Lung microvascular endothelial cell (primary cell): Measurements from ENCODE around the gene FBXO34. TPM values are rescaled to one million over a fixed set of nuclear protein-coding genes. Genes with fewer than 3 reads are reported as not detected.

Experiments used
- DNase-seq, 2 donors: peaks; one replicate each; pipeline versions ENCODE4 v3.0.0 to v3.0.0-alpha.2; 2010; ENCODE audit warnings: low read depth in 2 of 2
- total RNA-seq: library from RNA; depleted of rRNA; stranded (reverse); fragments of >200 nt; gene quantifications from 2 replicates; pipeline ENCODE4 v1.2.1, GENCODE V29; 2014

FBXO34 gene
- total RNA-seq, 1 donor from 2014 or later: 21.6 TPM

DNA sequence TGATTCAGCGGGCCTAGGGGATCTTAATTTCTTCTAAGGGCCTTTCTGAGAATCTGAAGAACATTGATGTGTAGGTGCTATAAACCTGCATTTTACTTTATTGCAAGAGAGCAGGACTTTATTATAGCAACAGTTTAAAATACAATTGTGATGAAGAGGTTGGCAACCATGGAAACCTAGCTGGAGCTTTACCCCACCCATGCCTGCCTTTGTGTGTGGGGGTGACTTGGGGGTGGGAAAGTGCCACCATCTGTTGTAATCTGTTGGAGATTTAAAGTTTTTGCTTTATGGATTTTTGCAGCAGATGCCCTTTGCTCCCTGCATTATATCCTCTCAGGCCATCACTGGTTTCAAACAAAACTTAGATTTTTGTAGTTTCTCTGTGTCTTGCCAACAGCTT is 75.8 kb downstream of the FBXO34 start:
- no peak for DNase-seq

DNA sequence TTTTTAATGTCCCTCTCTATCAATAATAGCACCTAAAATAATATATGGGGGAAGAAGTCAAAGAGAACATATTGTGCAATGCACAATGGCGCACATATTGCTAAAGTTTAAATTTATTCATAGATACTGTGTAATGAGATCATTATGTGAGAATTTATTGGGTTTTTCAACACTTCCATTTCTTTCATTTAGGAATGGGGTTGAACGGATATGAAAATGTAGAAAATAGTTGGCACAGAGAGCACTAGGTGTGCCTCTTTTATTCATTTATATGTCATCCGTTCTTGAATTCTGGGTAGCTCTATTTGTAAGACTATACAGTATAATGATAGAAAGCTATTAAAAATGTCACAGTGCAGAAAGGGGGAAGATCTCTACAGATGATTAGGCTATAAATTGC is 76.5 kb downstream of the FBXO34 start:
- DNase-seq: no peak

DNA sequence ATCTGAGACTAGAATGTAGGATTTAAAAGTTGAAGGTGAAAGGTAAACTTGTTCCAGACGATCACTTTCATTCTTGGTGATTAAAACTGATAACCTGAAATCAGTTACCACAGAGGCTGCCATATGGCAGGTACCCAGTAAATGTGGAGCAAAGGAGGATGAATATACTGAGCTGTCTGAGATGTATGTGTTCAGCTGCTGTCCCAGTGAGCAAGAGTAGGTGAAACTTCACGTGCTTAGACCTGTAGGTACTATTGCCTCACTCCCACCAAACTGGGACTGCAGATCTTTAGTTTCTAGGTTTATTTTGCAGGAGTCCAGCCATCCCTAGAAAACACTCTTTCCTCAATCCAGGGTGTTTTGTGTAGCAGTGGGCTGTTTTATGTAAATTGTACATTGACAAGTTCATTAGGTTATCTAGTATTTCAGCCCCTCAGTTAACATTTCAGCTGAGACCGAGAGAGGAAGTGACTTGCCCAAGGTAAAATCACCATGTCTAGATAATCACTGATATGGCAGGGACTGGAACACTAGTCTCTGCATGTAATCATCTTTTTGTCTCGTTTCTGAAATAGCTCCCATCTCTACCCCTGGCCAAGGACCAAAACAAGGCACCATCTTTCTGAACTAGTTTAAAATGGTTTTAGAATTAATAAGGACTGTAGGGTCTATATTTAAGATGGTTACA is 77.7 kb downstream of the FBXO34 start:
- DNase-seq: no peak

- no peak for DNase-seq
These were observed 78.3 kb downstream of the FBXO34 start for GRCh38 chr14:55349565-55349964.

DNA sequence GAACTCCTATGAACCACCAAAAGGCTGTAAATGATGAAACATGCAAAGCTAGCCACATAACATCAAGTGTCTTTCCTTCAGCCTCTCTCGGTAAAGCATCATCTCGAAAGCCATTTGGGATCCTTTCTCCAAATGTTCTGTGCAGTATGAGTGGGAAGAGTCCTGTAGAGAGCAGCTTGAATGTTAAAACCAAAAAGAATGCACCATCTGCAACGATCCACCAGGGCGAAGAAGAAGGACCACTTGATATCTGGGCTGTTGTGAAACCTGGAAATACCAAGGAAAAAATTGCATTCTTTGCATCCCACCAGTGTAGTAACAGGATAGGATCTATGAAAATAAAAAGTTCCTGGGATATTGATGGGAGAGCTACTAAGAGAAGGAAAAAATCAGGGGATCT is 79.2 kb downstream of the FBXO34 start:
- no peak for DNase-seq

GRCh38 chr14:55351111-55351510 is 79.9 kb downstream of the FBXO34 start:
- no peak for DNase-seq

DNA sequence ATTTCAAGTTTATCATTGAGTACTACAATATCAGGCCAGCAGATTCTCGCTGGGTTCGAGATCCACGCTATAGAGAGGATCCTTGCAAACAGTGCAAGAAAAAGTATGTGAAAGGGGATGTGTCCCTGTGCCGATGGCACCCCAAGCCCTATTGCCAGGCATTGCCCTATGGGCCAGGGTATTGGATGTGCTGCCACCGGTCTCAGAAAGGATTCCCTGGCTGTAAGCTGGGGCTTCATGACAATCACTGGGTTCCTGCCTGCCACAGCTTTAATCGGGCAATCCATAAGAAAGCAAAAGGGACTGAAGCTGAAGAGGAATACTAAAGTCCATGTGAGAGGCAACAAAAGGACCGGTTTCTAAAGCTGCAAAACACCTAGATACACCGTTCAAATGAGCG is 81.0 kb downstream of the FBXO34 start:
- no peak for DNase-seq

DNA sequence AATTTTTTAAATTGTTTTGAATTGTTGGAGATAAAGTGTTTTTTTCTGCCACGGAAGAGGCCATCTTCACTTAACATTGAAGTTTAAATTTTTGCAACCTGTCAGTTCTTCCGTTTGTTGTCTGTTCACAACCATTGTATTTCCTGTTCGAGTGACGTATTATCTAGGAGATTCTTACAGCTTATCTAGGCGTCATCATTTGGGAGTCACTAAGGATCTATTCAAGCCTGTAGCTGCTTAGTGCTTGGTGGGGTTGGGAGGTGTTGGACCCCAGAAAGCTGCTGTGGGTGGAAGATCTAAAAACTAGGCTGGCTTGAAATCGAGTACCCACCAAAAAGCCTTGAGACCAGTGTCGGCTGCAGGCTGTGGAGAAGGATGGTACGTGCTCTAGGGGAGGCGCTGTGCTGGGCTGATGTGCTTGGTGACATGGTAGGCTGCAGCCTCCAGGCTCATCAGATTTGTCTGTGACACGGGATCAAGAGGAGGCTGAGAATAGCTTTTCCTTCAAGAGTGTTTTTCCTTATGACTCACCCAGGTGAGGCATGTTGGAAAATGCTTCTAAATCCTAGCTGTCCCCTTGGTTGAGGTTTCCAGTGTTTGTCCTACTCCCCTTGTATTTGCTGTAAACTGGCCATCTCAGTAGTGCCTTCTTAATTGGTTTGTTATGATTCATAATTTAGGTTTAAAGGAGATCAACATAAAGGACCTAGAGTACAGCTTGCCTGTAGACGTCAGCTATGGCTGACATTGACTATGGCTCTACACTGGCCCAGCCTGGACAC is 82.7 kb downstream of the FBXO34 start:
- DNase-seq: no peak

- DNase-seq: peak; percentile 65 to 78
These were observed 83.3 kb downstream of the FBXO34 start for GRCh38 chr14:55354500-55354899.

DNA sequence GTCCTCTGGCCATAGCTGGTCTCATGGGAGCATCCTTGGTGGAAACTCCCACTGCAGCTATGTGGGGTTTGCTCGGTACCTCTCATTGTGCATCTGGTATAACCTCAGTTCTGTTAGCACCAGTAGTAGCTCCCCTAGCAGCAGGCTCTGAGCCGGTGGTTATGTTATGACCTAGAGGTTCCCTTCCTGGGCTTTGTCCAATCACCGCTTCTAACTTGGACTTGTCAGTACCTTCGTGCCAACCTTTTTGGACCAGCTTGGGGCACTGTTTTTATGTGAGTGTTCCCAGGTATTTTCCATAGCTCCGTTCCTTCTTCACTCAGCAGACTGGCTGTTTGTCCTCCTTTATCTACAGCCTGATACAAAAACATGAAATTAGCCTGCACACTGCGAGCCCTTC is 84.7 kb downstream of the FBXO34 start:
- no peak for DNase-seq

DNA sequence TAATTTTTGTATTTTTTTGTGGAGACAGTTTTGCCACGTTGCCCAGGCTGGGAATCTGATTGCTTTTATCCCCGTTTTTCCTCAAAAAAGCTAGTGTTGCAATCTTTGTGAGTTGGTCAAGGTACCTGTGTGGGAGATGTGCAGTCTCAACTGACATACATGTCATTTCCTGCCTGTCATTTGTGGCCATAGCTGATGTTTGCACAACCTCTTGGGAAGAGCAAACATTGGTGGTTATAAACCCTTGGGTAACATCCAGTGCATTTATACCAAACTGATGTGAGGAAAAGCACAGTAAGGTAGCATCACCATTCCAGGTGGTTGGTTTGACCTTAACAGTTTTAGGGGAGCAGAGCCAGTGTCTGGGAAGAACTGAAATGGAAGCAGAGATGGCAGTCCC is 85.7 kb downstream of the FBXO34 start:
- no peak for DNase-seq

GRCh38 chr14:55359307-55359706 is 88.1 kb downstream of the FBXO34 start:
- DNase-seq: no peak

DNA sequence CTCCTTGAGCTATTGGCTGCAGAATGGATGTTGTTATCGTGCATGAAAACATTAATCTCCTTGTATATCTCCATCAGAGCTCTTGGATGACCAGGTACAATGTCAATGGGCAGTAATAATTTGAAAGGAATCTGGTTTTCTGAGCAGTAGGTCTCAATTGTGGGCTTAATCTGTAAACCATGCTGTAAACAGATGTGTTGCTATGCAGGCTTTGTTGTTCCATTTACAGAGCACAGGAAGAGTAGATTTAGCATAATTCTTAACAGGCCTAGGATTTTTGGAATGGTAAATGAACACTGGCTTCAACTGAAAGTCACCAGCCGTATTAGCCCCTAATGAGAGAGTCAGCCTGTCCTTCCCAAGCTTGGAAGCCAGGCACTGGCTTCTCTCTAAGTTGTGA is 90.0 kb downstream of the FBXO34 start:
- DNase-seq: no peak

DNA sequence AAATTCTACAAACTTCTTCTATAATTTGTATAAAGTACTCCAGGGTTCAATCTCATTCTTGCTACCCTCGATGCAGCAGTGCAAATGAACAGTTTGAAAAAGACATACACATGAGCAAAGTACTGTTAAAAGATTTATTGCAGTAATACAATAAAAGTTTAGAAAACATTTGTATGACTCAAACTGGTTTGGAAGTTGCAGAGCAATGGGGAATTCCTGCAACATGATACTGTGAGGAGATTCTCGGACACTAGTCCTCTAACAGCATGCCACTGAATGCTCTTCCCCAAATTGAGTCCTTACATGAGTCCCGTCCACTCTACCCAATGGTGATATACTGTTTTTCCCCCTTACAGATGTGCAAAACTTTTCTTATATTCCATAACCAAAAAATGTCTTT is 95.0 kb downstream of the FBXO34 start:
- DNase-seq: peak; percentile 14 to 22

- no peak for DNase-seq
These were observed 99.7 kb downstream of the FBXO34 start for GRCh38 chr14:55370883-55371455.

DNA sequence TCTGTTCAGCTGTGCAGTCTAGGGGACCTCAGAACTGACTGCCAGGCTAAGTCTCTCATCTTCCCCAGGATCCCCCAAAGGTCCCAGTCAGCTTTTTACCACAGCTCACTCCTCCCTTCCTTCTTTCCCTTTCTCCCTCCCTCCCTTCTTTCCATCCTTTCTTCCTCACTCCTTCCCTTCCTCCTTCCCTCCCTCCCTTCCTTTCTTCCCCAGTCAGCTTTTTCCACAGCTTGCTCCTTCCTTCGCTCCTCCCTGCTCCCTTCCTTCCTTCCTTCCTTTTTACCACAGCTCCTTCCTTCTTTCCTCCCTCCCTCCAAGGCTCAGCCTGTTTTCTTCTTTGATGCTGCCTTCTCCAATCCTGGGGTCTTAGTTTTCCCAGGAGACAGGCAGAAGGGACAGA is 101.2 kb downstream of the FBXO34 start:
- DNase-seq: no peak

- no peak for DNase-seq
These were observed 101.6 kb downstream of the FBXO34 start for GRCh38 chr14:55372825-55373224.

DNA sequence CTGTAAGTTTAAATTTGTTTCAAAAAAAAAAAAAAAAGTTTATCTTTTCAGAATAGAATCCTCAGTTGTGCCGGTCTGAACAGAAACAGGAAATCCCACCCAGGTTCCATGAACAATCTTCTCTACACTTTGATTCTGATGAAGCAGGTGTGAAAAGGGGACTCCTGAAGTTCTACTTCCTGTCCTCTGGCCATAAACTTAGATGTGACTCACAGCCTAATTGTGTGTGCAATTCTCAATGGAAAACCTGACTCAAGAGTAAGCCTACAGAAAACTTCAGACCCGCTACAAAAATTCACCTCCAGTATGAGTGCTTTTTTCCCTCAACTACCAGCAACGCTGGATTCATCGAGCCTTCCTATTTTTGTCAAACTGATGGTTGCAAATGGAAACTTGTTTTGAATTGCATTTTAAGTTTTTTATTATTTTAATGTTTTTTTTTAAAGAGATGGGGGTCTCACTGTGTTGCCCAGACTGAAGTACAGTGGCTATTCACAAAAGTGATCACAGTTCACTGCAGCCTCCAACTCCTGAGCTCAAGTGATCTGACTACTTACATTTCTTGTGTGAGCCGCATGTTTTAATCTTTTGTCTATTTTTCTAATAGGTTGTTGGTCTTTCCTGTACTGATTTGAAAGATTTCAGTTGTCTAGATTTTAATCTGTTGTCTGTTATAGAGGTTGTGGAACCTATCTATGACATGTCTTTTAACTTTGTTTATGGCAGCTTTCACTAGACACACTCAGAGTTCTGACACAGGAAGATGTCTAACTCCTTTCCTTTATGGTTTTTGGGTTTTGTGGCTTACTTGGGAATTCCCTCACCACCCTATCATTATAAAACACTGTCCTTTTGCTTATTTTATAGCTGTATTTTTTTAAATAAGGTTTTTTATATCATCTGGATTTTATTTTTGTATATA is 102.8 kb downstream of the FBXO34 start:
- DNase-seq: peak; percentile 60 to 64

DNA sequence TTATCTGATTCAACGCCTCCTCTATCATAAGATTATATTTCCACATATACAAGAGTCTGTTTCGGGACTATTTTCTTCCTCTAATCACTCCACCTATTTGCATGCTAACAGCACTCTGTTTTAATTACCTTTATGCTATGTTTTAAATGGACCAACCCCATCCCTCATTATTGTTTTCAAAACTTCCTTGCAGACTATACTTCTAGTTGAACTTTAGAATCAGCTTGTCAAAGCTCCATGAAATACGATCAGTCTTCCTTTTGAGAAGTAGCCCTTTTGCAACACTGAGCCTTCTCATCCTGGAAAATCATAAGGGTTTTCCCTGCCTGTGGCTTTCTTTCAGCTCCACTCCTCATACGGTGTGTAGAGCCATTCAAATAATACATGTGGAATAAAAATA is 103.5 kb downstream of the FBXO34 start:
- DNase-seq: no peak

GRCh38 chr14:55377236-55377635 is 106.0 kb downstream of the FBXO34 start:
- no peak for DNase-seq

DNA sequence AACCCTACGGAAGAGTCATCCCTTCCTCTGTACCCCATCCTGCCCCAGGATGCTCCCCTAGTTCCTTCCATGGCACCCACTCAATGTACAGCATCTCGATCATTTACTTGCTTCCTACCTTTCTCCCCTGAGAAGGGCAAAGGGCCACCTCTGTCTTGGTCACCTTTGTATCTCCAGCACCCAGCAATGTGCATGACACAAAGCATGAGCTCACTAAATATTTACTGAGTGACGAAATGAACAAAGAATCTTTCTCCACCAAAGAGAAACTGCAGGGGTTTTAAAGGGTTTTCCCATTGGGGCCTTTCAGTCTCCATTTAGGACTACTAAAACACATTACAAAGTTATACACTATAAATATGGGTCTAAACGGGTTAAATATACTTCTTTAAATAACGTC is 109.8 kb downstream of the FBXO34 start:
- no peak for DNase-seq

DNA sequence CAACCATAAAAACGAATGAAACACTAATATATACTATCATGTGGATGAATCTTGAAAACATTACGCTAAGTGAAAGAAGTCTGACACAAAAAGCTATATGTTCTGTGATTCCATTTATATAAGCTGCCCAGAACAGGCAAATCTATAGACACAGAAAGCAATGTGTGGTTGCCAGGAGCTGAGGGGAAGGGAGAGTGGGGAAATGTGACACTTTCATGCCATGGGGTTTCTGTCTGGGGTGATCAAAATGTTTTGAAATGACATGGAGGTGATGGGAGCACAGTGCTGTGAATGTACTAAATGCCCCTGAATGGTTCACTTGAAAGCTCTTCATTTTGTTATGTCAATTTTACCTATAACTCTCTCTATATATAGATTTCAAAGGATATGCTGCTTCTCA is 110.3 kb downstream of the FBXO34 start:
- no peak for DNase-seq
